Panc1 (cell line): Measurements from ENCODE around the gene STK10. TPM values are rescaled to one million over a fixed set of nuclear protein-coding genes. Genes with fewer than 3 reads are reported as not detected.

Source experiments
- ATAC-seq: fragments of 200-7000 bp; cut with Tn5 transposase; 2 replicates; pipeline ENCODE4 v1.9.1; 2020; ENCODE audit warnings: mild to moderate bottlenecking, moderate library complexity
- BruUV-seq: library from RNA; stranded (reverse); fragments of 400-500 nt; replicated peaks from 2 replicates; lab custom pipeline; 2021; lab: Mats Ljungman, UMichigan
- CTCF ChIA-PET: fragments of 300-600 bp; sonication (Branson Sonifier 250); formaldehyde crosslinking; loops from one replicate; lab custom pipeline; 2022; ENCODE audit warnings: antibody characterized with exemption; lab: Charles Lee
- POLR2A ChIA-PET: fragments of 300-600 bp; sonication (Branson Sonifier 250); formaldehyde crosslinking; loops from one replicate; lab custom pipeline; 2022; ENCODE audit warnings: antibody characterized with exemption; lab: Charles Lee
- DNase-seq: peaks from one replicate; pipeline ENCODE4 v3.0.0-alpha.2; 2010; ENCODE audit warnings: low read depth, low spot score
- H3K27ac ChIP-seq: 2 replicates; pipeline ENCODE4 v1.5.1; 2011; ENCODE audit warnings: mild to moderate bottlenecking, low read length, inconsistent platforms
- H3K27me3 ChIP-seq: fragments of 200-500 bp; sonication (Bioruptor generic); 2 replicates; pipeline ENCODE4 v1.6.0; 2014; ENCODE audit warnings: low read length, inconsistent platforms; ENCODE audit not compliant: control insufficient read depth, insufficient read depth
- H3K36me3 ChIP-seq: fragments of 200-500 bp; sonication (Bioruptor generic); 2 replicates; pipeline ENCODE4 v1.5.1; 2014; ENCODE audit warnings: inconsistent platforms, mild to moderate bottlenecking, low read length, moderate library complexity; ENCODE audit not compliant: control insufficient read depth, insufficient read depth
- H3K4me1 ChIP-seq: 2 replicates; pipeline ENCODE4 v1.5.1; 2011; ENCODE audit warnings: inconsistent platforms, mild to moderate bottlenecking, low read length, moderate library complexity; ENCODE audit not compliant: control insufficient read depth, insufficient read depth
- H3K4me3 ChIP-seq, 2 experiments: 2 replicates each; pipeline ENCODE4 v1.5.1; 2011 to 2012; ENCODE audit warnings: low read depth in 2 of 2, low read length in 2 of 2, mild to moderate bottlenecking in 2 of 2, inconsistent platforms in 1 of 2, moderate library complexity in 1 of 2
- H3K9me3 ChIP-seq: fragments of 200-500 bp; sonication (Bioruptor generic); 2 replicates; pipeline ENCODE4 v1.5.1; 2014; ENCODE audit warnings: low read depth, mild to moderate bottlenecking, inconsistent platforms, low read length, moderate library complexity; ENCODE audit not compliant: control insufficient read depth, insufficient read depth
- POLR2AphosphoS5 ChIP-seq: IDR thresholded peaks from 2 replicates; pipeline ENCODE4 v1.6.1; 2012; ENCODE audit warnings: mild to moderate bottlenecking, low read depth, low read length, moderate library complexity
- SIN3A ChIP-seq: IDR thresholded peaks from 2 replicates; pipeline ENCODE4 v1.6.1; 2012; ENCODE audit warnings: low read depth, mild to moderate bottlenecking, low read length, moderate library complexity, borderline replicate concordance; ENCODE audit not compliant: insufficient read depth
- TCF7L2 ChIP-seq: IDR thresholded peaks from 2 replicates; pipeline ENCODE4 v1.6.1; 2011; ENCODE audit warnings: mild to moderate bottlenecking, low read depth, low read length, inconsistent platforms
- in situ Hi-C: cut with HindIII; loops from 2 replicates; pipeline ENCODE4 v1.10.0; 2016; ENCODE audit warnings: low sequenced_read_pairs, low pct_unique_long_range_greater_than_20kb
- intact Hi-C: fragments of 100-400 bp; cut with micrococcal nuclease; formaldehyde crosslinking; loops from one replicate; pipeline ENCODE4 v1.10.0; 2022; ENCODE audit not compliant: unreplicated experiment
- total RNA-seq: library from RNA; stranded (reverse); gene quantifications from one replicate; pipeline ENCODE4 v1.2.1, GENCODE V29; 2021; ENCODE audit not compliant: unreplicated experiment
- TF ChIP-seq, protein P1 (sequence below), 2 experiments: IDR thresholded peaks; 2 replicates each; pipeline ENCODE4 v1.6.1; 2011 to 2012; ENCODE audit warnings: low read depth in 2 of 2, control low read depth in 1 of 2, low read length in 1 of 2, mild to moderate bottlenecking in 1 of 2, moderate library complexity in 1 of 2; ENCODE audit not compliant: insufficient read depth in 1 of 2
- TF ChIP-seq, protein P2 (sequence below): fragments of 450-650 bp; IDR thresholded peaks from 2 replicates; pipeline ENCODE4 v1.5.1; 2017; ENCODE audit warnings: mild to moderate bottlenecking

Gene STK10
- total RNA-seq, 1 experiment from 2014 or later = 34.9 TPM

DNA sequence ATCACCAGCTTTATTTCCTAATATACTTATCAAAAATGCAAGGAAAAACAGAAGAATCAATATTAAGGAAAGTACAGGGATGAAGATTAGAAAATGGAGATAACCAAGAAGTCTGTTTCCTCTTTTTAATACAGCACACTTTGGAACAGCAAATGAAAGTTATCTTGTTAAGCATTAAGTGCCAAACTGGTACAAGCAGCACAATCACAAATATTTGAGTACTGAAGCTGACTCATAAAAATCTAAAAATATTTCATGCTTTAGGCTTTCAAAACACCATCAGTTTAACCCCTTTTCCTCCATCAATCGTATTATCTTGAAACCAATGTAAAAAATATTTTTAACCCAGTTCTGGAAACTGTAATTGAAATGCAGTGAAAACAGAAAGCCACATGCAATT is 184.3 kb downstream of the STK10 start:
- no peaks in the 10 kb centered on the region for H3K9me3 ChIP-seq
- BruUV-seq = no TSS peak
- intact Hi-C loops (loop anchor here (5.0 kb wide), 1 partner anchor 91 kb away; no protein-coding TSS in a partner anchor), in situ Hi-C loops (no loop called here)
- CTCF ChIA-PET = interaction anchor here (1.2 kb wide), 1 partner anchor 92 kb away, joined by 4 read pairs; no protein-coding TSS in a partner anchor
- peak overlapping the region; percentile 9 to 100 for H3K4me3 ChIP-seq
- ATAC-seq (no peak), DNase-seq (no peak)
- peak overlapping the region; percentile 99 for H3K27ac ChIP-seq
- peaks cover 50% of the 10 kb centered on the region for H3K4me1 ChIP-seq
- POLR2A ChIA-PET = no interaction called here
- H3K27me3 ChIP-seq = no peaks in the 10 kb centered on the region
- peaks cover 14% of the 10 kb centered on the region for H3K36me3 ChIP-seq
- TF ChIP-seq POLR2AphosphoS5 = no peak
- TF ChIP-seq TCF7L2 = no peak
- TF ChIP-seq SIN3A = no peak
- TF ChIP-seq, protein P1, sequence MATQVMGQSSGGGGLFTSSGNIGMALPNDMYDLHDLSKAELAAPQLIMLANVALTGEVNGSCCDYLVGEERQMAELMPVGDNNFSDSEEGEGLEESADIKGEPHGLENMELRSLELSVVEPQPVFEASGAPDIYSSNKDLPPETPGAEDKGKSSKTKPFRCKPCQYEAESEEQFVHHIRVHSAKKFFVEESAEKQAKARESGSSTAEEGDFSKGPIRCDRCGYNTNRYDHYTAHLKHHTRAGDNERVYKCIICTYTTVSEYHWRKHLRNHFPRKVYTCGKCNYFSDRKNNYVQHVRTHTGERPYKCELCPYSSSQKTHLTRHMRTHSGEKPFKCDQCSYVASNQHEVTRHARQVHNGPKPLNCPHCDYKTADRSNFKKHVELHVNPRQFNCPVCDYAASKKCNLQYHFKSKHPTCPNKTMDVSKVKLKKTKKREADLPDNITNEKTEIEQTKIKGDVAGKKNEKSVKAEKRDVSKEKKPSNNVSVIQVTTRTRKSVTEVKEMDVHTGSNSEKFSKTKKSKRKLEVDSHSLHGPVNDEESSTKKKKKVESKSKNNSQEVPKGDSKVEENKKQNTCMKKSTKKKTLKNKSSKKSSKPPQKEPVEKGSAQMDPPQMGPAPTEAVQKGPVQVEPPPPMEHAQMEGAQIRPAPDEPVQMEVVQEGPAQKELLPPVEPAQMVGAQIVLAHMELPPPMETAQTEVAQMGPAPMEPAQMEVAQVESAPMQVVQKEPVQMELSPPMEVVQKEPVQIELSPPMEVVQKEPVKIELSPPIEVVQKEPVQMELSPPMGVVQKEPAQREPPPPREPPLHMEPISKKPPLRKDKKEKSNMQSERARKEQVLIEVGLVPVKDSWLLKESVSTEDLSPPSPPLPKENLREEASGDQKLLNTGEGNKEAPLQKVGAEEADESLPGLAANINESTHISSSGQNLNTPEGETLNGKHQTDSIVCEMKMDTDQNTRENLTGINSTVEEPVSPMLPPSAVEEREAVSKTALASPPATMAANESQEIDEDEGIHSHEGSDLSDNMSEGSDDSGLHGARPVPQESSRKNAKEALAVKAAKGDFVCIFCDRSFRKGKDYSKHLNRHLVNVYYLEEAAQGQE (IDR thresholded peaks at IDR 0.05; ENCODE audit: insufficient read depth in 1 of 2, low read depth in 2 of 2, low read length in 1 of 2) = no peak
- TF ChIP-seq, protein P2, sequence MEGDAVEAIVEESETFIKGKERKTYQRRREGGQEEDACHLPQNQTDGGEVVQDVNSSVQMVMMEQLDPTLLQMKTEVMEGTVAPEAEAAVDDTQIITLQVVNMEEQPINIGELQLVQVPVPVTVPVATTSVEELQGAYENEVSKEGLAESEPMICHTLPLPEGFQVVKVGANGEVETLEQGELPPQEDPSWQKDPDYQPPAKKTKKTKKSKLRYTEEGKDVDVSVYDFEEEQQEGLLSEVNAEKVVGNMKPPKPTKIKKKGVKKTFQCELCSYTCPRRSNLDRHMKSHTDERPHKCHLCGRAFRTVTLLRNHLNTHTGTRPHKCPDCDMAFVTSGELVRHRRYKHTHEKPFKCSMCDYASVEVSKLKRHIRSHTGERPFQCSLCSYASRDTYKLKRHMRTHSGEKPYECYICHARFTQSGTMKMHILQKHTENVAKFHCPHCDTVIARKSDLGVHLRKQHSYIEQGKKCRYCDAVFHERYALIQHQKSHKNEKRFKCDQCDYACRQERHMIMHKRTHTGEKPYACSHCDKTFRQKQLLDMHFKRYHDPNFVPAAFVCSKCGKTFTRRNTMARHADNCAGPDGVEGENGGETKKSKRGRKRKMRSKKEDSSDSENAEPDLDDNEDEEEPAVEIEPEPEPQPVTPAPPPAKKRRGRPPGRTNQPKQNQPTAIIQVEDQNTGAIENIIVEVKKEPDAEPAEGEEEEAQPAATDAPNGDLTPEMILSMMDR = no peak

DNA sequence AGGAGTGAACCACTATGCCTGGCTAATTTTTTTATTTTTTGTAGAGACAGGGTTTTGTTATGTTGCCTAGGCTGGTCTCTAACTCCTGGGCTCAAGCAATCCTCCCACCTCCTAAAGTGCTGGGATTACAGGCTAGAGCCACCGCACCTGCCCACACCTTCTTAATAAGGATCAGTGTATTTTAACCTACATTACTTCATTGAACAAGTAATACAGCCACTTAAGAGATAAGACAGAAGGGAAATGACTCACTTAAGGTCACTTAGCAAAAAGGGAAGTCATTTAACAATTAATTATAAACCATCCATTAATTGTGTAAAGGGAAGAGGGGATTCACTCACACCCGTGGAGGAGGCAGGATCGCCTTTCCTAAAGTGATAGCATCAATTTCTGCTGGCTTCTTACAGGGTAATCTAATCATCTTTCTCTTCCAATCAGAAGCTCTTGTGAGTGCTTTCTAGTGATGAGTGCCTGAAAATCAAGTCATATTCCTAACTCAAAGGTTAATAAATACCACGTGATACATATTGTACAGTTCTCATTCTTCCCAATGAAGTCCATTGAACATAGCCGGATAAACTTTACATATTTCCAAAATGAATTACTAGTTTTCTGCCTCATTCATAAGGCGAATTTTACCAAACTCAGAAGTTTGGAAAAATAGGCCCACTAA is 185.0 kb downstream of the STK10 start:
- in situ Hi-C loops (no loop called here), intact Hi-C loops (loop anchor here (5.0 kb wide), 1 partner anchor 91 kb away; no protein-coding TSS in a partner anchor)
- ATAC-seq (no peak), DNase-seq (no peak)
- CTCF ChIA-PET = no interaction called here
- no TSS peak for BruUV-seq
- TF ChIP-seq TCF7L2 = no peak
- TF ChIP-seq, protein P2 = no peak
- TF ChIP-seq POLR2AphosphoS5 = no peak
- TF ChIP-seq SIN3A = no peak
- H3K27ac ChIP-seq = peak overlapping the region; percentile 99
- no peaks in the 10 kb centered on the region for H3K27me3 ChIP-seq
- no peaks in the 10 kb centered on the region for H3K9me3 ChIP-seq
- POLR2A ChIA-PET = no interaction called here
- H3K4me3 ChIP-seq = peak overlapping the region in 1 of 2 experiments; percentile 100; a peak in 2 of 4 replicates
- peaks cover 14% of the 10 kb centered on the region for H3K36me3 ChIP-seq
- peaks cover 45% of the 10 kb centered on the region for H3K4me1 ChIP-seq
